ENCODE results near the gene FOXP3.

DNA sequence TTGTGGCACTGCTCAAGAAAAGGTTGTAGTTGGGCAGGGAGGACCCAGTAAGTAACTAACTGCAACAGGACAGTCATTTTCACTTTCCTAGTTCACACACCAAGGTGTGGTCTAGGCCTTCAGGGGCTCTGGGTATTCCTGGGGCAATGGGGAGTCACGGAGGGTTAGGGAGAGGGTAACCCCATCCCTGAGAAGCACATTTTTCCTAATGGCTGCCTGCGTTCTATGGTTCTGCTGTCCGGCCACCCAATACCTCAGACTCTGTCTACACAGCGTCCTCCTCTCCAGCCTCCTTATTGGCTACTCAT, 4.1 kb upstream of the FOXP3 start:
- TF ChIP-seq POLR2A (IDR thresholded peaks at IDR 0.05) (no peak), CTCF (IDR thresholded peaks at IDR 0.05) (no peak), POLR2AphosphoS5 (IDR thresholded peaks at IDR 0.05) (no peak)

Measured in transverse colon (tissue), 4 donors.